Left lung (tissue), 10 donors: Measurements from ENCODE around the gene TRIM46. TPM values are rescaled to one million over a fixed set of nuclear protein-coding genes. Genes with fewer than 3 reads are reported as not detected.

Experiments used
- ATAC-seq: fragments of 200-7000 bp; cut with Tn5 transposase; one replicate; pipeline ENCODE4 v1.9.1; 2020; ENCODE audit warnings: moderate library complexity
- DNase-seq, 4 donors: peaks; one replicate each; pipeline ENCODE4 v3.0.0-alpha.2; 2013 to 2020
- H3K27ac ChIP-seq, 2 donors: fragments of 200-600 bp; sonication (generic) in 1 of 2; one replicate each; pipeline versions ENCODE4 v1.5.0 to v1.8.0; 2020 to 2021
- H3K27me3 ChIP-seq, 2 donors: fragments of 200-600 bp; sonication (generic) in 1 of 2; one replicate each; pipeline versions ENCODE4 v1.5.0 to v1.8.0; 2020 to 2021
- H3K36me3 ChIP-seq, 2 donors: fragments of 200-600 bp; sonication (generic) in 1 of 2; one replicate each; pipeline versions ENCODE4 v1.5.0 to v1.8.0; 2020 to 2021
- H3K4me1 ChIP-seq, 2 donors: fragments of 200-600 bp; one replicate each; pipeline ENCODE4 v1.8.0; 2021
- H3K4me3 ChIP-seq, 2 donors: fragments of 200-600 bp; sonication (generic) in 1 of 2; one replicate each; pipeline versions ENCODE4 v1.5.0 to v1.8.0; 2020 to 2021; ENCODE audit warnings: mild to moderate bottlenecking in 1 of 2
- H3K9me3 ChIP-seq, 2 donors: fragments of 200-600 bp; sonication (generic) in 1 of 2; one replicate each; pipeline versions ENCODE4 v1.5.0 to v1.8.0; 2020 to 2021
- intact Hi-C, 2 donors: fragments of 100-400 bp; cut with DNase I; formaldehyde crosslinking; loops; one replicate each; pipeline versions ENCODE4 v1.11.2 to v1.14.2; 2022
- polyA plus RNA-seq, 6 donors: library from polyadenylated mRNA; unstranded; fragments of 120-200 nt; gene quantifications; one replicate each; pipeline ENCODE4 v1.2.1, GENCODE V29; 2013; ENCODE audit not compliant: insufficient read length in 6 of 6
- total RNA-seq, 2 donors: library from RNA; stranded (reverse); fragmentation: NEBNext Ultra II Directional; extraction: Animal tissue kit (Norgen Biotek cat#: 25700); gene quantifications; one replicate each; pipeline ENCODE4 v1.2.1, GENCODE V29; 2021
- TF ChIP-seq, protein P1 (sequence below), 2 donors: fragments of 200-600 bp; sonication (generic) in 1 of 2; IDR thresholded peaks; one replicate each; pipeline versions ENCODE4 v1.5.0 to v1.8.0; 2021; ENCODE audit warnings: antibody characterized with exemption in 2 of 2
- donor health status: DM: no; HTN: yes; CAD: no.
- donor health status: DM: no; HTN: no; CAD: no.

The TRIM46 gene
- total and polyA plus RNA-seq, 8 donors: 0.45 to 6.2 (median 4.2) TPM

DNA sequence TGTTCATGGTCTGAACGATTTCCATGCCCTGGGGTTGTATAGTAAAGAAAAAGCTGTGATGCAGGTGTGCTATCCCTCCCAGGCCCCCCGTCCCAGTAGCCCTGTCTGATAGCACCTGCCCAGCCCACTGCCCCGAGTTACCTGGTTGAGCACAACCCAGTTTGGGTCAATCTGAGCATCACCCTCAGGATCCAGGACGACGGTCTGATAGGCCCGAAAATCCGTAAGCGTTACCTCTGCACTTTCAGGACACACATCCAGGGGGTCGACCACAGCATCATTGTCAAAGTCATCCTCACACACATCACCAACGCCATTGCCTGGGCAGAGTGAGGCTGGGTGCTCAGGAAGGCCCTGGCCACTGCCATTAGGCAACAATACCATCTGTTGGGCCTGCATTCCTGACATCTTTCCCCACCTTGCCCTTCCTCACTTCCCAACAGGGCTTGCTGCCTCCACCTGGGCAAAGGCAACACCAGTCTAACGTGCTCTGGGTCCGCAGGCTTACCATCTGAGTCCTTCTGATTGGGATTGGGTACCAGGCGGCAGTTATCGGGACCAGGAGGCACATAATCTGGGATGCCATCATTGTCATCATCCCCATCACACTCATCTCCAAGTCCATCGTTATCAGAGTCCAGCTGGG lies 24.4 kb downstream of the TRIM46 start:
- TF ChIP-seq, protein P1, sequence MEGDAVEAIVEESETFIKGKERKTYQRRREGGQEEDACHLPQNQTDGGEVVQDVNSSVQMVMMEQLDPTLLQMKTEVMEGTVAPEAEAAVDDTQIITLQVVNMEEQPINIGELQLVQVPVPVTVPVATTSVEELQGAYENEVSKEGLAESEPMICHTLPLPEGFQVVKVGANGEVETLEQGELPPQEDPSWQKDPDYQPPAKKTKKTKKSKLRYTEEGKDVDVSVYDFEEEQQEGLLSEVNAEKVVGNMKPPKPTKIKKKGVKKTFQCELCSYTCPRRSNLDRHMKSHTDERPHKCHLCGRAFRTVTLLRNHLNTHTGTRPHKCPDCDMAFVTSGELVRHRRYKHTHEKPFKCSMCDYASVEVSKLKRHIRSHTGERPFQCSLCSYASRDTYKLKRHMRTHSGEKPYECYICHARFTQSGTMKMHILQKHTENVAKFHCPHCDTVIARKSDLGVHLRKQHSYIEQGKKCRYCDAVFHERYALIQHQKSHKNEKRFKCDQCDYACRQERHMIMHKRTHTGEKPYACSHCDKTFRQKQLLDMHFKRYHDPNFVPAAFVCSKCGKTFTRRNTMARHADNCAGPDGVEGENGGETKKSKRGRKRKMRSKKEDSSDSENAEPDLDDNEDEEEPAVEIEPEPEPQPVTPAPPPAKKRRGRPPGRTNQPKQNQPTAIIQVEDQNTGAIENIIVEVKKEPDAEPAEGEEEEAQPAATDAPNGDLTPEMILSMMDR (IDR thresholded peaks at IDR 0.05): no peak
- no peak for ATAC-seq
- peaks cover 9 to 32% of the 10 kb centered on the region in 2 donors for H3K4me1 ChIP-seq
- H3K27me3 ChIP-seq: peaks cover 0 to 12% of the 10 kb centered on the region in 2 donors
- no peaks in the 10 kb centered on the region for H3K9me3 ChIP-seq
- intact Hi-C loops: no loop called here
- peaks cover 0 to 32% of the 10 kb centered on the region in 2 donors for H3K36me3 ChIP-seq
- DNase-seq: no peak
- H3K4me3 ChIP-seq: no peak overlapping the region
- H3K27ac ChIP-seq: no peak overlapping the region

GRCh38 chr1:155198547-155198906 lies 24.9 kb downstream of the TRIM46 start:
- ATAC-seq (no peak), DNase-seq (no peak)
- H3K4me3 ChIP-seq: no peak overlapping the region
- peaks cover 0 to 12% of the 10 kb centered on the region in 2 donors for H3K27me3 ChIP-seq
- TF ChIP-seq, protein P1 (IDR thresholded peaks at IDR 0.05): no peak
- peaks cover 9 to 27% of the 10 kb centered on the region in 2 donors for H3K4me1 ChIP-seq
- H3K27ac ChIP-seq: no peak overlapping the region
- intact Hi-C loops: no loop called here
- H3K9me3 ChIP-seq: no peaks in the 10 kb centered on the region
- peaks cover 0 to 32% of the 10 kb centered on the region in 2 donors for H3K36me3 ChIP-seq

DNA sequence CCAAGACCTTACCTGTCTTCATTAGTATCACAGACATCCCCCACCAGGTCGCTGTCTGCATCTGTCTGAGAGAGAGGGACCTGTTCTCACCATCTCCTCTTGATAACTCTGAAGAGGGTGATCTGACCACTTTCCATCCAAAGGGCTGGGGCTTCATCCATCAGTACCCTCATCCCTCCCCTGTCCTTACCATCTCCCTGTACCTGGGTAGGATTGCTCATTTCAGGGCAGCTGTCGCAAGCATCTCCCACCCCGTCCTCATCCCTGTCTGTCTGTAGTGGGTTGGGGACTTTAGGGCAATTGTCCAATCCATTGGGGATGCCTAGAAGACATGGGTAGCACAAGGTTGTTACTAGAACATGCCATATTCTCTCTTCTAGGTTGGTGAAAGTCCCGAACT lies 26.1 kb downstream of the TRIM46 start:
- intact Hi-C loops: no loop called here
- Histone ChIP-seq H3K27me3 (peaks cover 0 to 6% of the 10 kb centered on the region in 2 donors), H3K9me3 (no peaks in the 10 kb centered on the region)

GRCh38 chr1:155200920-155201319 lies 27.3 kb downstream of the TRIM46 start:
- H3K36me3 ChIP-seq: peaks cover 0 to 32% of the 10 kb centered on the region in 2 donors
- ATAC-seq: no peak

More for the DNA sequence above, 26.1 kb downstream of the TRIM46 start:
- H3K4me3 ChIP-seq: no peak overlapping the region
- ATAC-seq (no peak), DNase-seq (no peak)
- TF ChIP-seq, protein P1 (IDR thresholded peaks at IDR 0.05): no peak
- no peak overlapping the region for H3K27ac ChIP-seq
- peaks cover 0 to 32% of the 10 kb centered on the region in 2 donors for H3K36me3 ChIP-seq
- H3K4me1 ChIP-seq: peaks cover 0 to 14% of the 10 kb centered on the region in 2 donors

DNA sequence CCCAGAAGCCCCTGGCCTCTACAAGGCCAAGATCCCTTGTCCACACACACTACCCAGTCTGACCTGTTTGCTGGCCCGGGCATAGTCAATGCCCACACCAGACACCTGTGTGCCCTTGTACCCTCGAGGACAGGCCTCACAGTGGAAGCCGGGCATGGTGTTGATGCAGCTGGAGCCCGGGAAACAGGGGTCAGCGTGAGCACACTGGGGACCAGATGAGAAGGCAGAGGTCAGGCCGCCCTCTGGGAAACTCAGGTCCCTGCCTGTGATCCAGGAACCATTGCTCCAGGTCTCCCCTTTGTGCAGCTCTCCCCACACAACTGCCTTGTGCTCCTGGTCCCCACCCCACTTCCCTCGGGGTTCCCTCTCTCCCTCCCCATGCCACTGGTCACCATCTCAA lies 28.5 kb downstream of the TRIM46 start:
- Histone ChIP-seq H3K4me1 (peaks cover 3 to 10% of the 10 kb centered on the region in 2 donors), H3K9me3 (no peaks in the 10 kb centered on the region), H3K4me3 (no peak overlapping the region), H3K27ac (no peak overlapping the region), H3K36me3 (peaks cover 0 to 27% of the 10 kb centered on the region in 2 donors), H3K27me3 (no peaks in the 10 kb centered on the region)
- intact Hi-C loops: no loop called here
- TF ChIP-seq, protein P1 (IDR thresholded peaks at IDR 0.05): no peak
- no peak for ATAC-seq
- DNase-seq: no peak

More at GRCh38 chr1:155200920-155201319, 27.3 kb downstream of the TRIM46 start:
- Histone ChIP-seq H3K4me3 (no peak overlapping the region), H3K4me1 (peaks cover 0 to 5% of the 10 kb centered on the region in 2 donors), H3K27ac (no peak overlapping the region), H3K9me3 (no peaks in the 10 kb centered on the region), H3K27me3 (no peaks in the 10 kb centered on the region)
- DNase-seq: no peak
- TF ChIP-seq, protein P1 (IDR thresholded peaks at IDR 0.05): no peak
- intact Hi-C loops: no loop called here
